Measurements from ENCODE around the gene DENND1C. TPM values are rescaled to one million over a fixed set of nuclear protein-coding genes. Genes with fewer than 3 reads are reported as not detected.

Gene DENND1C
- polyA plus RNA-seq, 3 donors = 11.2 to 60.2 (median 20.5) TPM

DNA sequence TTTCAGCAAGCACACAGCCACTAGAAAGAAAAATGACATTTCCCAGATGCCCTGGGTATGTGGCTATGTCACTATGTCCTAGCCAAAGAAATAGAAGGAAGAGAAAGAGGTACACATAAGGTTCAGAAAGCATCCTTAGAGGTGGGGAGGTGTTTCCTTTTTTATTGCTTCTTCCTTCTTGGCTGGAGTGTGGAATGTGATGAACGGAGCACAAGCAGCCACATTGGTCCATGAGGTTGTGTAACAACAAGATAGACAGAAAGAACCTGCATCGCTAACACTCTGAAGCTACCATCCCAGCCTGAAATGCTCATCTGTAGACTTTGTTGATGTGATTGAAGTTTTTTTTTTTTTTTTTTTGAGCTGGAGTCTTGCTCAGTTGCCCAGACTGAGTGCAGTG, 28.7 kb downstream of the DENND1C start:
- no peaks in the 10 kb centered on the region for H3K4me1 ChIP-seq (ENCODE audit: control insufficient read depth in 1 of 2, insufficient read depth in 2 of 2, low read length in 2 of 2)
- no peaks in the 10 kb centered on the region for H3K36me3 ChIP-seq (replicated peaks in 1 of 2; ENCODE audit: control insufficient read depth in 1 of 2, insufficient read depth in 2 of 2, low read length in 2 of 2)
- peaks cover 0 to 2% of the 10 kb centered on the region in 2 donors for H3K27me3 ChIP-seq (ENCODE audit: control insufficient read depth in 2 of 2, insufficient read depth in 2 of 2, low read length in 2 of 2)
- H3K79me2 ChIP-seq (ENCODE audit: insufficient read depth, low read length) = no peaks in the 10 kb centered on the region
- intact Hi-C loops (cut with micrococcal nuclease) = no loop called here
- no peak overlapping the region for H3K4me2 ChIP-seq (replicated peaks; ENCODE audit: extremely low read depth, low read length, poor library complexity, severe bottlenecking)
- WGBS (ENCODE audit: insufficient coverage) = no CpG with 5 or more reads among the region's 2 CpGs
- H3K4me1 Mint-ChIP-seq = no peaks in the 10 kb centered on the region
- no peak overlapping the region for H3K27ac ChIP-seq (ENCODE audit: low read depth in 1 of 2, low read length in 2 of 2)
- H3K4me3 ChIP-seq (replicated peaks in 1 of 3; ENCODE audit: low read depth in 2 of 3, low read length in 3 of 3) = no peak overlapping the region
- H4K20me1 ChIP-seq (ENCODE audit: insufficient read depth, low read length) = no peaks in the 10 kb centered on the region
- H3K27ac Mint-ChIP-seq = no peak overlapping the region
- H3K9me3 Mint-ChIP-seq = peaks cover 8 to 34% (median 30%) of the 10 kb centered on the region in 7 donors
- H3K9ac ChIP-seq (ENCODE audit: insufficient read depth, low read length, poor library complexity, severe bottlenecking) = no peak overlapping the region
- TF ChIP-seq, protein P1, sequence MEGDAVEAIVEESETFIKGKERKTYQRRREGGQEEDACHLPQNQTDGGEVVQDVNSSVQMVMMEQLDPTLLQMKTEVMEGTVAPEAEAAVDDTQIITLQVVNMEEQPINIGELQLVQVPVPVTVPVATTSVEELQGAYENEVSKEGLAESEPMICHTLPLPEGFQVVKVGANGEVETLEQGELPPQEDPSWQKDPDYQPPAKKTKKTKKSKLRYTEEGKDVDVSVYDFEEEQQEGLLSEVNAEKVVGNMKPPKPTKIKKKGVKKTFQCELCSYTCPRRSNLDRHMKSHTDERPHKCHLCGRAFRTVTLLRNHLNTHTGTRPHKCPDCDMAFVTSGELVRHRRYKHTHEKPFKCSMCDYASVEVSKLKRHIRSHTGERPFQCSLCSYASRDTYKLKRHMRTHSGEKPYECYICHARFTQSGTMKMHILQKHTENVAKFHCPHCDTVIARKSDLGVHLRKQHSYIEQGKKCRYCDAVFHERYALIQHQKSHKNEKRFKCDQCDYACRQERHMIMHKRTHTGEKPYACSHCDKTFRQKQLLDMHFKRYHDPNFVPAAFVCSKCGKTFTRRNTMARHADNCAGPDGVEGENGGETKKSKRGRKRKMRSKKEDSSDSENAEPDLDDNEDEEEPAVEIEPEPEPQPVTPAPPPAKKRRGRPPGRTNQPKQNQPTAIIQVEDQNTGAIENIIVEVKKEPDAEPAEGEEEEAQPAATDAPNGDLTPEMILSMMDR (IDR thresholded peaks at IDR 0.05) = no peak
- peaks cover 13 to 21% of the 10 kb centered on the region in 2 donors for H3K9me3 ChIP-seq (replicated peaks in 1 of 2; ENCODE audit: control insufficient read depth in 1 of 2, insufficient read depth in 1 of 2, low read length in 2 of 2)
- H2AFZ ChIP-seq (ENCODE audit: insufficient read depth, low read depth, low read length, poor library complexity, severe bottlenecking) = no peak overlapping the region
- no peak overlapping the region for H3K4me3 Mint-ChIP-seq
- H3K36me3 Mint-ChIP-seq = no peaks in the 10 kb centered on the region
- DNase-seq = no peak
- peaks cover 3 to 8% (median 4%) of the 10 kb centered on the region in 3 donors for H3K27me3 Mint-ChIP-seq (ENCODE audit: low read depth in 3 of 3)

DNA sequence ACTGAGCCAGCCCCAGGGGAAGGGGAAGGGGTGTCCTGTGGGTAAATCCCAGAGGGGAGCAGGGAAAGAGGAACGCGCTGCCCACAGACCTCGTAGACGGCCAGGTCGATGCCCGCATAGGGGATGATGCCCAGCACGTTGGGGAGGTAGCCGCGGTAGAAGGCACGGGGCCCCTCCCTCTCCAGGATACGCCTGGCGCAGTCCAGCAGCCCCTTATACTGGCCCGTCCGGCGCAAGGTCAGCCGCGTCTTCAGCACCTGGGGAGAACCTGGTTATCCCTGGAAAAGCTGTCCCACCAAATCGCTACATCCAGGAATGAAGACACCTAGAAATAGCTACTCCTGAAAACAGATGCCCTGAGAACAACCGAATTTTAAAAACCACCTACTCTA, 29.4 kb downstream of the DENND1C start:
- H2AFZ ChIP-seq (ENCODE audit: insufficient read depth, low read depth, low read length, poor library complexity, severe bottlenecking) = no peak overlapping the region
- H3K36me3 ChIP-seq (replicated peaks in 1 of 2; ENCODE audit: control insufficient read depth in 1 of 2, insufficient read depth in 2 of 2, low read length in 2 of 2) = no peaks in the 10 kb centered on the region
- H3K27ac ChIP-seq (ENCODE audit: low read depth in 1 of 2, low read length in 2 of 2) = no peak overlapping the region
- H3K4me2 ChIP-seq (replicated peaks; ENCODE audit: extremely low read depth, low read length, poor library complexity, severe bottlenecking) = no peak overlapping the region
- Mint-ChIP-seq H3K27ac (no peak overlapping the region), H3K4me1 (no peaks in the 10 kb centered on the region), H3K9me3 (peaks cover 8 to 34% (median 30%) of the 10 kb centered on the region in 7 donors), H3K36me3 (no peaks in the 10 kb centered on the region), H3K27me3 (ENCODE audit: low read depth in 3 of 3) (peaks cover 1 to 5% (median 5%) of the 10 kb centered on the region in 3 donors), H3K4me3 (no peak overlapping the region)
- no peak overlapping the region for H3K9ac ChIP-seq (ENCODE audit: insufficient read depth, low read length, poor library complexity, severe bottlenecking)
- intact Hi-C loops (cut with micrococcal nuclease) = no loop called here
- H3K9me3 ChIP-seq (replicated peaks in 1 of 2; ENCODE audit: control insufficient read depth in 1 of 2, insufficient read depth in 1 of 2, low read length in 2 of 2) = peaks cover 13 to 21% of the 10 kb centered on the region in 2 donors
- no peaks in the 10 kb centered on the region for H4K20me1 ChIP-seq (ENCODE audit: insufficient read depth, low read length)
- H3K79me2 ChIP-seq (ENCODE audit: insufficient read depth, low read length) = no peaks in the 10 kb centered on the region
- no peak overlapping the region for H3K4me3 ChIP-seq (replicated peaks in 1 of 3; ENCODE audit: low read depth in 2 of 3, low read length in 3 of 3)
- TF ChIP-seq, protein P1 (IDR thresholded peaks at IDR 0.05) = no peak
- no peak for DNase-seq
- H3K4me1 ChIP-seq (ENCODE audit: control insufficient read depth in 1 of 2, insufficient read depth in 2 of 2, low read length in 2 of 2) = no peaks in the 10 kb centered on the region
- H3K27me3 ChIP-seq (ENCODE audit: control insufficient read depth in 2 of 2, insufficient read depth in 2 of 2, low read length in 2 of 2) = peaks cover 0 to 2% of the 10 kb centered on the region in 2 donors
- WGBS (ENCODE audit: insufficient coverage) = 96% methylated on average over 19 of the region's 19 CpGs

Data from CD14-positive monocyte (primary cell).